Dermis lymphatic vessel endothelial cell (primary cell): ENCODE results near the gene EEF2KMT. TPM values are rescaled to one million over a fixed set of nuclear protein-coding genes. Genes with fewer than 3 reads are reported as not detected.

Source experiments
- total RNA-seq: library from RNA; depleted of rRNA; stranded (reverse); fragments of >200 nt; gene quantifications from 2 replicates; pipeline ENCODE4 v1.2.1, GENCODE V29; 2014

Gene EEF2KMT
- 5.9 and 6.9 TPM in 2 replicates for total RNA-seq

GRCh38 chr16:5097470-5098220, at the start of gene EEF2KMT:
Gene EEF2KMT (minus strand): TSS chr16:5097795. CDS start chr16:5097739, 56 bp downstream.

DNA sequence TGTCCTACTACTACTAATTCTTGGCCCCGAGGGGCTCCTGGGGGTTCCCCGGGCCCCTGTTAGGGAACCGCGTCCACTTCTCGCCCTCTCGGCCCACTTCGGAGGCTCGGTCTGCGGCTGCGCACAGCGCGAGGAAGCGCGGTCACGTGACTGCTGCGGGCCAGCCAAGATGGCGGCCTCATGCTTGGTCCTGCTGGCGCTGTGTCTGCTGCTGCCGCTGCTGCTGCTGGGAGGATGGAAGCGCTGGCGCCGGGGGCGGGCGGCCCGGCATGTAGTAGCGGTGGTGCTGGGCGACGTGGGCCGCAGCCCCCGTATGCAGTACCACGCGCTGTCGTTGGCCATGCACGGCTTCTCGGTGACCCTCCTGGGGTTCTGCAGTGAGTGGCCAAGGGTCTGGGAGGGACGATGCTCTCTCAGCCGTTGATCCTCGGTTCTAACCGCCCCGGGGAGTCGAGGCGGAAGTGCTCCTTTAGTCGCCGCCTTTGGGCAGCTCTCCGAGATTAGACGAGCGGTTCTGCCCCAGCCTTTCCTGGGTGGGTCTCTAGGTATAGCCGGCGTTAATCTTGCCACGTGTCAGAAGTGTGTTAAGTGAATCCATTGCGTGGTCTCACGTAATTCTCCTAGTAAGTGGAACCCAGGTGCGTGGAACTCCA, 25.8 kb downstream of the EEF2KMT start, which contains the start of gene ALG1:
Gene ALG1 (plus strand): TSS at position 163 of the 653 bp plus-strand sequence. CDS start 7 bp downstream, at position 170.

DNA sequence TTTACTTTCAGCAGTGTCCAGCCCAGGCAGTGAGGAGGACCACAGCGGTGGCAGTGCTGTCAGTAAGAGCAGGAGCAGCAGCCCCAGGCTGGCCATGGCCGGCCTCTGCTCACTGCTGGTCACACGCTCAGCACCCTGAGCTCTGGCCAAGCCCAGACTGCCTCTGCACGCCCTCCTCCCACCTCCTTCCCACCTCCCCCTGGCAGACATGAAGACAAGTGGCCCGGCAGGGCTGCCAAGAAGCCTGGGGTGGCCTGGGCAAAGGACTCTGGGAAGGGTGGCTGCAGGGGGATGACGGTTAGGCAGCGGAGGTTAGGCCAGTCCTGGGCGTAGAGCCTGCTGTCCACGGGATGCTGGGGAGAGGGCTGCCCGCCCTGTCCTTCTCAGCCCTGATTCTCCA, 31.8 kb downstream of the EEF2KMT start, which contains the start of gene C16orf89:
Gene C16orf89 (minus strand): TSS at position 144 of the 400 bp plus-strand sequence. CDS start 48 bp downstream, at position 96.

Other genes with a start within 250 kb of the EEF2KMT start
- gene PPL, start 160.6 kb downstream of the EEF2KMT start, total RNA-seq, result 2.5 and 3.2 TPM in 2 replicates
- gene SEC14L5, start 139.5 kb downstream of the EEF2KMT start, total RNA-seq, result under 0.01 and 0.11 TPM in 2 replicates
- gene NAGPA, start 63.9 kb downstream of the EEF2KMT start, total RNA-seq, result 13.1 and 14.1 TPM in 2 replicates
- not detected in 2 replicates for gene C16orf89, start 31.8 kb downstream of the EEF2KMT start, total RNA-seq
- 20.5 and 24.3 TPM in 2 replicates for gene ALG1, start 26.0 kb downstream of the EEF2KMT start, total RNA-seq